ENCODE measurements around the gene LANCL2.

- TF ChIP-seq CTCF (IDR thresholded peaks at IDR 0.05) (no peak), EZH2 (IDR thresholded peaks at IDR 0.05) (no peak), EZH2phosphoT487 (IDR thresholded peaks at IDR 0.05) (no peak)
Observed at GRCh38 chr7:55435466-55435865, 70.3 kb downstream of the LANCL2 start.

Measured in neural progenitor cell (in vitro differentiated cells).